Measurements from ENCODE around the gene CCDC186. TPM values are rescaled to one million over a fixed set of nuclear protein-coding genes. Genes with fewer than 3 reads are reported as not detected.

Gene CCDC186
- total RNA-seq, 1 donor from 2014 or later = 33.1 TPM

DNA sequence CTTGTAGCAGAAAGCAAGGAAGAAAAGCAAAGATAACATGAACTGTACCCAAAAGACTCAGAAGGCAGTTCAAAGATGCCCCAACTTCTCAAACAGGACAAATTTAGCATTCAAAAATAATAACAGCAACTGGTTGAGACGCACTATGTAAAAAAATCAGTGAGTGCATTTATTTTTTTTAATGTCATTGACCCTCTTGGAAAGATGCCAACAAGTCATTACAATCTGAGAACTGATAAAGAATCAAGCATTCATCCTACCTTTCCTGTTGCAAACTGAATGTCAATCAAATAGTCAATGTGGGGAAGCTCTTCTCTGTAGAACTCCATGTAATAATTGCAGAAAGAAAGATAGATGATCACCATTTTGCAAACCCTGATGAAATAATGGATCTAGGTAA, 1.7 kb upstream of the CCDC186 start:
- DNase-seq = no peak
- no peak overlapping the region for H3K27ac ChIP-seq
- TF ChIP-seq CTCF (IDR thresholded peaks at IDR 0.05) = no peak
- ATAC-seq = no peak
- H3K9me3 ChIP-seq = no peaks in the 10 kb centered on the region
- H3K4me1 ChIP-seq = peaks cover 22% of the 10 kb centered on the region
- no peaks in the 10 kb centered on the region for H3K36me3 ChIP-seq
- H3K27me3 ChIP-seq (ENCODE audit: low read depth) = no peaks in the 10 kb centered on the region
- intact Hi-C loops (cut with DNase I) = no loop called here
- H3K4me3 ChIP-seq = no peak overlapping the region

DNA sequence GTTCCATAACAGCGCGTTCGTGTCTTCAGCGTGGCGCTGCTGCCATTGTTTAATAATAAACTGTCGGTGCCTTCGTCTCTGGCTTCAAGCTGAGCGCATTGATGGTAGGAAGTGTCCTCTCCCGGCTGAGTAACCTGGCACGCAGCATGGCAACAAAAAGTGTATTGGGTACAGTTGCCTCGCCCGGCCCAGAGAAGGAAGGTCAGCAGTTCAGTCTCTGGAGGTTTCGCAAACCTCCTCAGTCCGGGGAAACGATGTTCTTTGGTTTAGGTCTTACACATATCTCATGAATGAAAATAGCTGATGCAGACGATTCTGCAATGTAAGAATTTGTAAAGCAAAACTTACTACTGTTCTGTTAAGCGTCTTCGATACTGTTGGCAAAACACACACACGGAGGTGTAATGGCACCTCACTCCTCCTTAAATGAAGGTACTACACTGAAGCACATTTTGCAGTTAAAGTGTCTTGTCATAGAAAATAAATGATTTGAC, 739 bp upstream of the CCDC186 start:
- Histone ChIP-seq H3K4me3 (peak overlapping the region; percentile 71), H3K27ac (peak overlapping the region; percentile 92), H3K36me3 (no peaks in the 10 kb centered on the region), H3K4me1 (peaks cover 22% of the 10 kb centered on the region), H3K9me3 (no peaks in the 10 kb centered on the region), H3K27me3 (ENCODE audit: low read depth) (no peaks in the 10 kb centered on the region)
- intact Hi-C loops (cut with DNase I) = no loop called here
- DNase-seq (peak; percentile 82), ATAC-seq (peak; percentile 83 to 84)
- TF ChIP-seq CTCF (IDR thresholded peaks at IDR 0.05) = no peak

DNA sequence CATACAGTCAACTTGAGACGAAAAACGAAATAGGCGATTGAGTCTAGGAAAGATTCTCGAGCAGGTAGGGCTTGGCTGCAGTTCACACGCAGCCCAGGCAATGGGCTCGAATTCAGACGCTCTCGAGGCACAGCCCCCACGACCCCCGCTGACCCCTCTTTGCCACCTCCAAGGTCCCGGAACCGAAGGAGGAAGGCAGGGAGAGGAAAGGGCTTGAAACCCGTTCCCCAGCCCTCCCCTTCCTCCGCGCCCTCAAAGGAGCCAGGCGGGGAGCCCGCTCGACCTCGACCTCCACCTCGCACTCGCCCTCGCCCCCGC, 441 bp downstream of the CCDC186 start:
- ATAC-seq (peak; percentile 11 to 14), DNase-seq (no peak)

GRCh38 chr10:114172776-114173602, 1.0 kb downstream of the CCDC186 start:
- intact Hi-C loops (cut with DNase I) = no loop called here
- H3K27ac ChIP-seq = peak overlapping the region; percentile 92
- no peaks in the 10 kb centered on the region for H3K27me3 ChIP-seq (ENCODE audit: low read depth)
- ATAC-seq (no peak), DNase-seq (no peak)
- H3K4me3 ChIP-seq = peak overlapping the region; percentile 71
- no peak for TF ChIP-seq CTCF (IDR thresholded peaks at IDR 0.05)
- H3K36me3 ChIP-seq = no peaks in the 10 kb centered on the region
- H3K9me3 ChIP-seq = peaks cover 7% of the 10 kb centered on the region
- peaks cover 22% of the 10 kb centered on the region for H3K4me1 ChIP-seq

More for the DNA sequence above, 441 bp downstream of the CCDC186 start:
- intact Hi-C loops (cut with DNase I) = no loop called here
- TF ChIP-seq CTCF (IDR thresholded peaks at IDR 0.05) = no peak
- H3K27me3 ChIP-seq (ENCODE audit: low read depth) = no peaks in the 10 kb centered on the region
- H3K4me1 ChIP-seq = peaks cover 22% of the 10 kb centered on the region
- H3K9me3 ChIP-seq = peaks cover 6% of the 10 kb centered on the region
- no peaks in the 10 kb centered on the region for H3K36me3 ChIP-seq
- H3K4me3 ChIP-seq = peak overlapping the region; percentile 71
- peak overlapping the region; percentile 92 for H3K27ac ChIP-seq

DNA sequence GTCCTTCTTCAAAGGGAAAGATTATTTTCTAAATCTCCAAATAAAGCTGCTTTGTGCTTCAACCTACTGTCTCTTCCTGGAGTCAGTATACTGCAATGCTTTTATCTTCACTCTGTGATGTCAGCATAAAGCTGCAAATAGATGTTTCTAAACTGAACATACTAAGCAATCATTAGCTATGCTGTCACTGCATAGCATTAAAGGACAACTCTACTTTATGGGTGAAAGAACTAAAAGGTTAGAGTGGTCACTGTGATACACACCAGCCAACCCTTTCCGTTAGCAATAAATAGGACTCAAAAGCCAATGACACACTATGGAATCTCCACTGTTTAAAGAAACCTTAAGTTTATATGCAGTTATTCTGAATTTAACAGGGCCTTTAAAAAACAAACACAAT, 1.8 kb downstream of the CCDC186 start:
- DNase-seq = no peak

More for the DNA sequence above, 1.8 kb downstream of the CCDC186 start:
- H3K4me1 ChIP-seq = peaks cover 22% of the 10 kb centered on the region
- H3K27ac ChIP-seq = no peak overlapping the region
- intact Hi-C loops (cut with DNase I) = no loop called here
- peak overlapping the region; percentile 71 for H3K4me3 ChIP-seq
- no peak for TF ChIP-seq CTCF (IDR thresholded peaks at IDR 0.05)
- peaks cover 7% of the 10 kb centered on the region for H3K9me3 ChIP-seq
- H3K27me3 ChIP-seq (ENCODE audit: low read depth) = no peaks in the 10 kb centered on the region
- no peak for ATAC-seq
- no peaks in the 10 kb centered on the region for H3K36me3 ChIP-seq

Measured in lower lobe of right lung (tissue), 2 donors.